Measurements from ENCODE around the gene TCEA3.

DNA sequence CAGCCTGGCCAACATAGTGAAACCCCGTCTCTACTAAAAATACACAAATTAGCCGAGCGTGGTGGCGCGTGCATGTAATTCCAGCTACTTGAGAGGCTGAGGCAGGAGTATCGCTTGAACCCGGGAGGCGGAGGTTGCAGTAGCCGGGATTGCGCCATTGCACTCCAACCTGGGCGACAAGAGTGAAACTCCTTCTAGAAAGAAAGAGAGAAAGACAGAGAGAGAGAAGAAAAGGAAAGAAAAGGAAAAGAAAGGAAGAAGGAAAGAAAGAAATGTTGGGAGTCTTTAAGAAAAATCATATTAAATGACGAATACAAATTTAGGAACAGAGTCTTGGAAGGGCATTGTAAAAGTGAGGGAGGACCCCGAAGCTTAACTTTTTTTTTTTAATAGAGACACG lies 78.6 kb downstream of the TCEA3 start:
- TF ChIP-seq ZFX (IDR thresholded peaks at IDR 0.05) = no peak
- TF ChIP-seq, protein P1, sequence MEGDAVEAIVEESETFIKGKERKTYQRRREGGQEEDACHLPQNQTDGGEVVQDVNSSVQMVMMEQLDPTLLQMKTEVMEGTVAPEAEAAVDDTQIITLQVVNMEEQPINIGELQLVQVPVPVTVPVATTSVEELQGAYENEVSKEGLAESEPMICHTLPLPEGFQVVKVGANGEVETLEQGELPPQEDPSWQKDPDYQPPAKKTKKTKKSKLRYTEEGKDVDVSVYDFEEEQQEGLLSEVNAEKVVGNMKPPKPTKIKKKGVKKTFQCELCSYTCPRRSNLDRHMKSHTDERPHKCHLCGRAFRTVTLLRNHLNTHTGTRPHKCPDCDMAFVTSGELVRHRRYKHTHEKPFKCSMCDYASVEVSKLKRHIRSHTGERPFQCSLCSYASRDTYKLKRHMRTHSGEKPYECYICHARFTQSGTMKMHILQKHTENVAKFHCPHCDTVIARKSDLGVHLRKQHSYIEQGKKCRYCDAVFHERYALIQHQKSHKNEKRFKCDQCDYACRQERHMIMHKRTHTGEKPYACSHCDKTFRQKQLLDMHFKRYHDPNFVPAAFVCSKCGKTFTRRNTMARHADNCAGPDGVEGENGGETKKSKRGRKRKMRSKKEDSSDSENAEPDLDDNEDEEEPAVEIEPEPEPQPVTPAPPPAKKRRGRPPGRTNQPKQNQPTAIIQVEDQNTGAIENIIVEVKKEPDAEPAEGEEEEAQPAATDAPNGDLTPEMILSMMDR (conservative IDR thresholded peaks at IDR 0.05) = no peak
